H9 (cell line): Measurements from ENCODE around the gene CHADL. TPM values are rescaled to one million over a fixed set of nuclear protein-coding genes. Genes with fewer than 3 reads are reported as not detected.
A peak's percentile ranks its signal among the peaks of the same experiment; 100 is the strongest.

Experiments used
- DNase-seq: peaks from one replicate; pipeline ENCODE4 v3.0.0-alpha.2; 2017
- H2AFZ ChIP-seq: one replicate; pipeline ENCODE4 v1.6.1; 2013; ENCODE audit warnings: mild to moderate bottlenecking, low read length, control low read depth, moderate library complexity
- H2AK5ac ChIP-seq: 2 replicates; pipeline ENCODE4 v1.6.1; 2013; ENCODE audit warnings: low read length, control low read depth, mixed read lengths; ENCODE audit not compliant: insufficient read length
- H2BK120ac ChIP-seq: one replicate; pipeline ENCODE4 v1.6.1; 2013; ENCODE audit warnings: low read depth, mild to moderate bottlenecking, low read length, control low read depth, inconsistent platforms; ENCODE audit not compliant: poor library complexity, severe bottlenecking
- H2BK12ac ChIP-seq: 2 replicates; pipeline ENCODE4 v1.6.1; 2013; ENCODE audit warnings: low read length, control low read depth, mixed read lengths, low read depth; ENCODE audit not compliant: insufficient read length
- H2BK15ac ChIP-seq: 2 replicates; pipeline ENCODE4 v1.6.1; 2013; ENCODE audit warnings: low read depth, low read length, control low read depth
- H2BK20ac ChIP-seq: one replicate; pipeline ENCODE4 v1.6.1; 2013; ENCODE audit warnings: low read depth, mild to moderate bottlenecking, low read length, control low read depth, inconsistent platforms; ENCODE audit not compliant: poor library complexity, severe bottlenecking
- H2BK5ac ChIP-seq: 2 replicates; pipeline ENCODE4 v1.6.1; 2013; ENCODE audit warnings: low read length, control low read depth, mixed read lengths; ENCODE audit not compliant: insufficient read length
- H3K14ac ChIP-seq: 2 replicates; pipeline ENCODE4 v1.6.1; 2013; ENCODE audit warnings: low read length, control low read depth; ENCODE audit not compliant: insufficient read depth
- H3K18ac ChIP-seq: 2 replicates; pipeline ENCODE4 v1.6.1; 2013; ENCODE audit warnings: low read depth, mild to moderate bottlenecking, mixed read lengths, low read length, control low read depth; ENCODE audit not compliant: insufficient read length
- H3K23ac ChIP-seq: 2 replicates; pipeline ENCODE4 v1.6.1; 2013; ENCODE audit warnings: low read length, control low read depth, mixed read lengths, low read depth; ENCODE audit not compliant: insufficient read length
- H3K23me2 ChIP-seq: 2 replicates; pipeline ENCODE4 v1.6.1; 2013; ENCODE audit warnings: low read depth, mild to moderate bottlenecking, mixed read lengths, low read length, control low read depth; ENCODE audit not compliant: insufficient read length, poor library complexity, severe bottlenecking
- H3K27ac ChIP-seq: 2 replicates; pipeline ENCODE4 v1.5.1; 2013; ENCODE audit warnings: low read length, control low read depth, mixed read lengths, low read depth; ENCODE audit not compliant: insufficient read length
- H3K27me3 ChIP-seq: 2 replicates; pipeline ENCODE4 v1.6.1; 2013; ENCODE audit warnings: low read length, control low read depth, inconsistent platforms; ENCODE audit not compliant: insufficient read depth
- H3K4ac ChIP-seq: 2 replicates; pipeline ENCODE4 v1.6.1; 2013; ENCODE audit warnings: low read depth, mild to moderate bottlenecking, control low read depth, inconsistent platforms, low read length, moderate library complexity
- H3K4me1 ChIP-seq: 2 replicates; pipeline ENCODE4 v1.6.1; 2013; ENCODE audit warnings: low read length, control low read depth, inconsistent platforms; ENCODE audit not compliant: insufficient read depth
- H3K4me2 ChIP-seq: 2 replicates; pipeline ENCODE4 v1.6.1; 2013; ENCODE audit warnings: low read length, control low read depth, mixed read lengths; ENCODE audit not compliant: insufficient read length, insufficient read depth
- H3K56ac ChIP-seq: 2 replicates; pipeline ENCODE4 v1.6.1; 2013; ENCODE audit warnings: low read depth, mild to moderate bottlenecking, mixed read lengths, low read length, control low read depth; ENCODE audit not compliant: insufficient read length
- H3K79me1 ChIP-seq: 2 replicates; pipeline ENCODE4 v1.6.1; 2013; ENCODE audit warnings: low read depth, mild to moderate bottlenecking, moderate library complexity, low read length, control low read depth, inconsistent platforms; ENCODE audit not compliant: insufficient read depth, poor library complexity, severe bottlenecking
- H3K79me2 ChIP-seq: 2 replicates; pipeline ENCODE4 v1.6.1; 2013; ENCODE audit warnings: low read length, control low read depth, inconsistent platforms; ENCODE audit not compliant: insufficient read depth
- H3K9ac ChIP-seq: 2 replicates; pipeline ENCODE4 v1.6.1; 2013; ENCODE audit warnings: low read length, control low read depth, mixed read lengths; ENCODE audit not compliant: insufficient read length; ENCODE audit errors: extremely low read depth
- H3K9me3 ChIP-seq: one replicate; pipeline ENCODE4 v1.6.1; 2013; ENCODE audit warnings: low read depth, low read length, inconsistent platforms; ENCODE audit not compliant: control insufficient read depth
- H3T11ph ChIP-seq: one replicate; pipeline ENCODE4 v1.6.1; 2013; ENCODE audit warnings: mild to moderate bottlenecking, low read length, control low read depth, inconsistent platforms
- H4K20me1 ChIP-seq: one replicate; pipeline ENCODE4 v1.6.1; 2013; ENCODE audit not compliant: control insufficient read depth, insufficient read length, insufficient read depth
- H4K5ac ChIP-seq: 2 replicates; pipeline ENCODE4 v1.6.1; 2013; ENCODE audit warnings: low read depth, mild to moderate bottlenecking, mixed read lengths, low read length, control low read depth; ENCODE audit not compliant: insufficient read length
- H4K8ac ChIP-seq: replicated peaks from 2 replicates; pipeline ENCODE4 v1.6.1; 2013; ENCODE audit warnings: low read length, control low read depth, mixed read lengths, low read depth; ENCODE audit not compliant: insufficient read length
- H4K91ac ChIP-seq: 2 replicates; pipeline ENCODE4 v1.6.1; 2013; ENCODE audit warnings: low read depth, mild to moderate bottlenecking, moderate library complexity, mixed read lengths, low read length, control low read depth; ENCODE audit not compliant: insufficient read length
- H3K27ac Mint-ChIP-seq, 3 experiments: 2 replicates in 2 of 3; 3 replicates in 1 of 3; pipeline ENCODE4 v1.8.0; 2020 to 2021; ENCODE audit warnings: mixed read lengths in 3 of 3, mild to moderate bottlenecking in 1 of 3, moderate library complexity in 1 of 3
- H3K27me3 Mint-ChIP-seq: 2 replicates; pipeline ENCODE4 v1.8.0; 2021; ENCODE audit warnings: low read depth, mild to moderate bottlenecking, moderate library complexity, mixed read lengths
- H3K36me3 Mint-ChIP-seq, 3 experiments: 2 replicates in 2 of 3; 3 replicates in 1 of 3; pipeline ENCODE4 v1.8.0; 2020 to 2021; ENCODE audit warnings: low read depth in 3 of 3, mixed read lengths in 3 of 3; ENCODE audit not compliant: insufficient read depth in 1 of 3
- H3K4me1 Mint-ChIP-seq, 2 experiments: 2 replicates each; pipeline ENCODE4 v1.8.0; 2020; ENCODE audit warnings: mixed read lengths in 2 of 2
- H3K4me3 Mint-ChIP-seq, 2 experiments: 2 replicates in 1 of 2; 3 replicates in 1 of 2; pipeline ENCODE4 v1.8.0; 2020 to 2021; ENCODE audit warnings: mild to moderate bottlenecking in 2 of 2, mixed read lengths in 2 of 2, moderate library complexity in 1 of 2
- H3K9me3 Mint-ChIP-seq, 2 experiments: 2 replicates in 1 of 2; 3 replicates in 1 of 2; pipeline ENCODE4 v1.8.0; 2020; ENCODE audit warnings: mild to moderate bottlenecking in 2 of 2, mixed read lengths in 2 of 2, moderate library complexity in 1 of 2
- CTCF ChIP-seq: fragments of 200-600 bp; sonication (generic); conservative IDR thresholded peaks from 3 replicates; pipeline ENCODE4 v1.8.0; 2021; ENCODE audit warnings: antibody characterized with exemption, mild to moderate bottlenecking
- WGBS: extraction: QIAGEN DNeasy Blood & Tissue Kit; methylation state at CpG from one replicate; pipeline ENCODE4 v1.1.7; 2013; ENCODE audit warnings: missing lambda C conversion rate, low lambda C conversion rate, mixed read lengths; ENCODE audit not compliant: insufficient read length; ENCODE audit errors: extremely low coverage; 5-methylcytosine and 5-hydroxymethylcytosine counted together
- long read RNA-seq: library from polyadenylated mRNA; unstranded; transcript quantifications from one replicate; pipeline ENCODE4 v2.0.0, GENCODE V29; 2020
- total RNA-seq: library from RNA; stranded (reverse); gene quantifications from 2 replicates; pipeline ENCODE4 v1.2.1, GENCODE V29; 2021

The CHADL gene
- total RNA-seq = 1.3 and 1.6 TPM in 2 replicates
- long read RNA-seq, partial matches to known transcripts = 1 of 1 reads
- long read RNA-seq, other reads (novel, unspliced or antisense) = 0 of 1 reads

GRCh38 chr22:41240377-41241132 is at the start of gene CHADL:
Gene CHADL, minus strand, starts transcription at chr22:41240931. Its CDS starts 50 bp downstream, at chr22:41240881.
- Histone ChIP-seq H2AK5ac (no peak within 1 kb of the TSS), H3K27me3 (no peaks in the 10 kb centered on the region), H3K18ac (no peak within 1 kb of the TSS), H4K91ac (no peak within 1 kb of the TSS), H4K20me1 (no peaks in the 10 kb centered on the region), H3K4ac (no peak within 1 kb of the TSS), H3K9ac (no peak within 1 kb of the TSS), H3K4me2 (no peak within 1 kb of the TSS), H3K27ac (no peak within 1 kb of the TSS), H2AFZ (no peak within 1 kb of the TSS), H2BK15ac (no peak within 1 kb of the TSS), H3K23ac (no peak within 1 kb of the TSS), H3K23me2 (no peaks in the 10 kb centered on the region), H3K9me3 (no peaks in the 10 kb centered on the region), H3K14ac (no peak within 1 kb of the TSS; the same call in 1 of the 2 replicates), H2BK120ac (no peak within 1 kb of the TSS), H3K4me1 (no peaks in the 10 kb centered on the region), H2BK5ac (no peak within 1 kb of the TSS), H4K5ac (no peak within 1 kb of the TSS), H3T11ph (no peak within 1 kb of the TSS), H3K79me1 (no peaks in the 10 kb centered on the region), H2BK12ac (no peak within 1 kb of the TSS), H4K8ac (no peak within 1 kb of the TSS), H3K56ac (no peak within 1 kb of the TSS), H2BK20ac (no peak within 1 kb of the TSS), H3K79me2 (no peaks in the 10 kb centered on the region)
- Mint-ChIP-seq H3K4me1 (peaks cover 13 to 14% of the 10 kb centered on the region in 2 experiments), H3K4me3 (peak within 1 kb of the TSS in 1 of 2 experiments; percentile 50; a peak in 1 of 5 replicates), H3K36me3 (peaks cover 0 to 9% (median 7%) of the 10 kb centered on the region in 3 experiments; a peak in 4 of 7 replicates), H3K9me3 (no peaks in the 10 kb centered on the region), H3K27ac (peak within 1 kb of the TSS in 1 of 3 experiments; percentile 61; a peak in 1 of 7 replicates), H3K27me3 (peaks cover 5% of the 10 kb centered on the region)
- no CpG with 5 or more reads among the region's 24 CpGs for WGBS
- no peak for TF ChIP-seq CTCF
- peak; percentile 62 for DNase-seq
